ENCODE results near the gene MCU. TPM values are rescaled to one million over a fixed set of nuclear protein-coding genes. Genes with fewer than 3 reads are reported as not detected.

Gene MCU
- total RNA-seq, 1 experiment from 2014 or later, result 70.2 TPM

GRCh38 chr10:72888151-72888638, 196.3 kb downstream of the MCU start:
- intact Hi-C loops (cut with micrococcal nuclease; ENCODE audit: unreplicated experiment), result no loop called here

GRCh38 chr10:72889391-72889831, 197.5 kb downstream of the MCU start:
- no peak overlapping the region for H3K4me3 Mint-ChIP-seq (ENCODE audit: low read depth, unreplicated experiment)
- H3K9me3 Mint-ChIP-seq (ENCODE audit: low read depth, unreplicated experiment), result no peaks in the 10 kb centered on the region
- no peaks in the 10 kb centered on the region for H3K27me3 Mint-ChIP-seq (ENCODE audit: unreplicated experiment)
- intact Hi-C loops (cut with micrococcal nuclease; ENCODE audit: unreplicated experiment), result no loop called here
- CTCF ChIA-PET, result no interaction called here
- no peak for TF ChIP-seq CTCF (IDR thresholded peaks at IDR 0.05; ENCODE audit: unreplicated experiment)
- H3K4me1 Mint-ChIP-seq (ENCODE audit: low read depth, unreplicated experiment), result no peaks in the 10 kb centered on the region
- H3K36me3 Mint-ChIP-seq (ENCODE audit: insufficient read depth, unreplicated experiment), result peaks cover 33% of the 10 kb centered on the region
- H3K27ac Mint-ChIP-seq (ENCODE audit: unreplicated experiment), result no peak overlapping the region
- no peak for DNase-seq
- BruUV-seq (replicated peaks), result no TSS peak

More at GRCh38 chr10:72888151-72888638, 196.3 kb downstream of the MCU start:
- no peaks in the 10 kb centered on the region for H3K4me1 Mint-ChIP-seq (ENCODE audit: low read depth, unreplicated experiment)
- H3K27ac Mint-ChIP-seq (ENCODE audit: unreplicated experiment), result no peak overlapping the region
- no peak for TF ChIP-seq CTCF (IDR thresholded peaks at IDR 0.05; ENCODE audit: unreplicated experiment)
- DNase-seq, result no peak
- no TSS peak for BruUV-seq (replicated peaks)
- no peaks in the 10 kb centered on the region for H3K9me3 Mint-ChIP-seq (ENCODE audit: low read depth, unreplicated experiment)
- CTCF ChIA-PET, result interaction anchor here (0.6 kb wide), 2 partner anchors 118 to 499 kb away, joined by 3 to 8 read pairs; no protein-coding TSS in a partner anchor
- H3K4me3 Mint-ChIP-seq (ENCODE audit: low read depth, unreplicated experiment), result no peak overlapping the region
- no peaks in the 10 kb centered on the region for H3K27me3 Mint-ChIP-seq (ENCODE audit: unreplicated experiment)
- H3K36me3 Mint-ChIP-seq (ENCODE audit: insufficient read depth, unreplicated experiment), result peaks cover 42% of the 10 kb centered on the region

GRCh38 chr10:72890086-72890485, 198.1 kb downstream of the MCU start:
- no peaks in the 10 kb centered on the region for H3K27me3 Mint-ChIP-seq (ENCODE audit: unreplicated experiment)
- H3K9me3 Mint-ChIP-seq (ENCODE audit: low read depth, unreplicated experiment), result no peaks in the 10 kb centered on the region
- CTCF ChIA-PET, result no interaction called here
- no peak for DNase-seq
- H3K4me1 Mint-ChIP-seq (ENCODE audit: low read depth, unreplicated experiment), result no peaks in the 10 kb centered on the region
- H3K4me3 Mint-ChIP-seq (ENCODE audit: low read depth, unreplicated experiment), result no peak overlapping the region
- no peak for TF ChIP-seq CTCF (IDR thresholded peaks at IDR 0.05; ENCODE audit: unreplicated experiment)
- H3K27ac Mint-ChIP-seq (ENCODE audit: unreplicated experiment), result no peak overlapping the region
- peaks cover 27% of the 10 kb centered on the region for H3K36me3 Mint-ChIP-seq (ENCODE audit: insufficient read depth, unreplicated experiment)
- BruUV-seq (replicated peaks), result no TSS peak
- intact Hi-C loops (cut with micrococcal nuclease; ENCODE audit: unreplicated experiment), result no loop called here

- intact Hi-C loops (cut with micrococcal nuclease; ENCODE audit: unreplicated experiment), result no loop called here
- no peaks in the 10 kb centered on the region for H3K9me3 Mint-ChIP-seq (ENCODE audit: low read depth, unreplicated experiment)
- CTCF ChIA-PET, result no interaction called here
- no TSS peak for BruUV-seq (replicated peaks)
- H3K36me3 Mint-ChIP-seq (ENCODE audit: insufficient read depth, unreplicated experiment), result peaks cover 8% of the 10 kb centered on the region
- no peaks in the 10 kb centered on the region for H3K4me1 Mint-ChIP-seq (ENCODE audit: low read depth, unreplicated experiment)
- no peaks in the 10 kb centered on the region for H3K27me3 Mint-ChIP-seq (ENCODE audit: unreplicated experiment)
- TF ChIP-seq CTCF (IDR thresholded peaks at IDR 0.05; ENCODE audit: unreplicated experiment), result no peak
- H3K4me3 Mint-ChIP-seq (ENCODE audit: low read depth, unreplicated experiment), result no peak within 1 kb of the TSS
- DNase-seq, result no peak
- H3K27ac Mint-ChIP-seq (ENCODE audit: unreplicated experiment), result no peak within 1 kb of the TSS
These were observed 201.3 kb downstream of the MCU start, which contains the start of gene OIT3 for GRCh38 chr10:72893136-72893798. Gene OIT3 (plus strand): TSS chr10:72893739. CDS start chr10:72893799, 60 bp downstream.

All from Calu3 (cell line).